OCI-LY1 (cell line): ENCODE data around the gene VPS35L.
"Not testable (repeated sequence)": the region's sequence is repeated elsewhere in the genome, so short reads cannot be mapped to it uniquely, and the experiment has no call there.

Experiments used
- H2AFZ ChIP-seq: fragments of 200-600 bp; sonication (generic), shearing (Covaris generic); 2 replicates; pipeline ENCODE4 v1.6.0; 2014; ENCODE audit warnings: antibody characterized with exemption, mild to moderate bottlenecking, low read length
- H3F3A ChIP-seq: fragments of 200-600 bp; sonication (generic), shearing (Covaris generic); 2 replicates; pipeline ENCODE4 v1.6.0; 2014; ENCODE audit warnings: mild to moderate bottlenecking, antibody characterized with exemption, low read length, moderate library complexity; ENCODE audit not compliant: insufficient read depth
- H3K27ac ChIP-seq: fragments of 200-600 bp; sonication (generic); 2 replicates; pipeline ENCODE4 v1.5.1; 2014; ENCODE audit warnings: low read length, mixed run types, mild to moderate bottlenecking, low read depth; ENCODE audit not compliant: poor library complexity, severe bottlenecking
- H3K27me3 ChIP-seq: fragments of 200-600 bp; sonication (generic); 2 replicates; pipeline ENCODE4 v1.6.0; 2014; ENCODE audit warnings: antibody characterized with exemption, mild to moderate bottlenecking, low read length, moderate library complexity; ENCODE audit not compliant: insufficient read depth
- H3K36me3 ChIP-seq: fragments of 200-600 bp; sonication (generic); 2 replicates; pipeline ENCODE4 v1.6.1; 2014; ENCODE audit warnings: mild to moderate bottlenecking, antibody characterized with exemption, low read length, moderate library complexity, mixed read lengths; ENCODE audit not compliant: insufficient read depth
- H3K4me1 ChIP-seq: fragments of 200-600 bp; sonication (generic); 2 replicates; pipeline ENCODE4 v1.5.1; 2014; ENCODE audit warnings: mild to moderate bottlenecking, low read length, moderate library complexity; ENCODE audit not compliant: insufficient read depth, severe bottlenecking
- H3K4me2 ChIP-seq: fragments of 200-600 bp; sonication (generic), shearing (Covaris generic); 2 replicates; pipeline ENCODE4 v1.6.1; 2014; ENCODE audit warnings: low read length
- H3K4me3 ChIP-seq: fragments of 200-600 bp; sonication (generic); 2 replicates; pipeline ENCODE4 v1.5.1; 2014; ENCODE audit warnings: low read length, low read depth, mild to moderate bottlenecking, mixed read lengths; ENCODE audit not compliant: poor library complexity, severe bottlenecking
- H3K79me2 ChIP-seq: fragments of 200-600 bp; shearing (Covaris generic); 2 replicates; pipeline ENCODE4 v1.6.1; 2016; ENCODE audit warnings: mixed run types, low read length, mixed read lengths; ENCODE audit not compliant: insufficient read depth
- H3K9ac ChIP-seq: fragments of 200-600 bp; sonication (generic), shearing (Covaris generic); 2 replicates; pipeline ENCODE4 v1.6.1; 2014; ENCODE audit warnings: mild to moderate bottlenecking, low read length, mixed read lengths
- H3K9me2 ChIP-seq: fragments of 200-600 bp; sonication (generic), shearing (Covaris generic); 2 replicates; pipeline ENCODE4 v1.6.1; 2014; ENCODE audit warnings: low read depth, mild to moderate bottlenecking, low read length, mixed read lengths
- H3K9me3 ChIP-seq: fragments of 200-600 bp; shearing (Covaris generic); 2 replicates; pipeline ENCODE4 v1.6.1; 2014; ENCODE audit warnings: low read length, mixed read lengths
- H4K20me1 ChIP-seq: fragments of 200-600 bp; sonication (generic), shearing (Covaris generic); 2 replicates; pipeline ENCODE4 v1.6.0; 2016; ENCODE audit warnings: mild to moderate bottlenecking, low read length; ENCODE audit not compliant: insufficient read depth
- EZH2 ChIP-seq: fragments of 200-600 bp; sonication (generic), shearing (Covaris generic); IDR thresholded peaks from 2 replicates; pipeline ENCODE4 v1.8.0; 2017; ENCODE audit warnings: borderline replicate concordance, mixed run types, mild to moderate bottlenecking, antibody characterized with exemption, low read length, moderate library complexity, mixed read lengths
- TF ChIP-seq, protein P1 (sequence below): fragments of 200-600 bp; sonication (generic), shearing (Covaris generic); IDR thresholded peaks from 2 replicates; pipeline ENCODE4 v1.5.1; 2017; ENCODE audit warnings: mild to moderate bottlenecking, antibody characterized with exemption, low read length, moderate library complexity, mixed read lengths

The VPS35L gene

DNA sequence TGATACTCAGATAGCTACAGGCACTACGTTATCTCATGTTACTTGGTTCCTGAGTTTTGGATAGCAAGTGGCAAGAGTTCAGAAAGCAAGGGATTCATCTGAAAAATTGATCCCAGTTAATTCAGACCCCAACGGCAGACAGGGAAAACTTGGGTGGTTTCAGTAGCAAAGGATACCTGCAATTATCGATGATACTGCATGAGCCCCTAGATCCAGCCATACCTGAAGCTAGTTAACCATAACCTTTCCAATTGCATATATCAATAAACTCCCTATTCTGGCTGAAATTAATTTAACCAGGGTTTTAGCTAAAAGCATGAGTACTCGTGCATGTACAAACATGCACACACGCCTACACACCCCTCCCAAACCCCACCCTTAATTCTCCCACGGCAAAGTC lies 158.2 kb downstream of the VPS35L start:
- Histone ChIP-seq H3F3A (no peaks in the 10 kb centered on the region), H4K20me1 (no peaks in the 10 kb centered on the region), H3K9ac (no peak overlapping the region), H3K36me3 (peaks cover 43% of the 10 kb centered on the region), H3K27ac (no peak overlapping the region), H3K79me2 (peaks cover 17% of the 10 kb centered on the region), H3K4me3 (no peak overlapping the region), H3K4me1 (peaks cover 15% of the 10 kb centered on the region), H3K9me3 (no peaks in the 10 kb centered on the region), H3K27me3 (no peaks in the 10 kb centered on the region), H3K4me2 (no peak overlapping the region), H3K9me2 (no peaks in the 10 kb centered on the region), H2AFZ (no peak overlapping the region)
- TF ChIP-seq EZH2, result no peak
- TF ChIP-seq, protein P1, sequence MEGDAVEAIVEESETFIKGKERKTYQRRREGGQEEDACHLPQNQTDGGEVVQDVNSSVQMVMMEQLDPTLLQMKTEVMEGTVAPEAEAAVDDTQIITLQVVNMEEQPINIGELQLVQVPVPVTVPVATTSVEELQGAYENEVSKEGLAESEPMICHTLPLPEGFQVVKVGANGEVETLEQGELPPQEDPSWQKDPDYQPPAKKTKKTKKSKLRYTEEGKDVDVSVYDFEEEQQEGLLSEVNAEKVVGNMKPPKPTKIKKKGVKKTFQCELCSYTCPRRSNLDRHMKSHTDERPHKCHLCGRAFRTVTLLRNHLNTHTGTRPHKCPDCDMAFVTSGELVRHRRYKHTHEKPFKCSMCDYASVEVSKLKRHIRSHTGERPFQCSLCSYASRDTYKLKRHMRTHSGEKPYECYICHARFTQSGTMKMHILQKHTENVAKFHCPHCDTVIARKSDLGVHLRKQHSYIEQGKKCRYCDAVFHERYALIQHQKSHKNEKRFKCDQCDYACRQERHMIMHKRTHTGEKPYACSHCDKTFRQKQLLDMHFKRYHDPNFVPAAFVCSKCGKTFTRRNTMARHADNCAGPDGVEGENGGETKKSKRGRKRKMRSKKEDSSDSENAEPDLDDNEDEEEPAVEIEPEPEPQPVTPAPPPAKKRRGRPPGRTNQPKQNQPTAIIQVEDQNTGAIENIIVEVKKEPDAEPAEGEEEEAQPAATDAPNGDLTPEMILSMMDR, result no peak

- H3K79me2 ChIP-seq, result peaks cover 17% of the 10 kb centered on the region
- TF ChIP-seq, protein P1, result no peak
- no peak for TF ChIP-seq EZH2
- no peak overlapping the region for H2AFZ ChIP-seq
- no peaks in the 10 kb centered on the region for H3F3A ChIP-seq
- no peak overlapping the region for H3K4me3 ChIP-seq
- peaks cover 21% of the 10 kb centered on the region for H3K4me1 ChIP-seq
- no peaks in the 10 kb centered on the region for H3K9me3 ChIP-seq
- H3K9me2 ChIP-seq, result no peaks in the 10 kb centered on the region
- H4K20me1 ChIP-seq, result no peaks in the 10 kb centered on the region
- H3K27me3 ChIP-seq, result no peaks in the 10 kb centered on the region
- no peak overlapping the region for H3K9ac ChIP-seq
- H3K27ac ChIP-seq, result no peak overlapping the region
- H3K36me3 ChIP-seq, result peaks cover 33% of the 10 kb centered on the region; the same call in 1 of the 2 replicates
- no peak overlapping the region for H3K4me2 ChIP-seq
These were observed 160.1 kb downstream of the VPS35L start for GRCh38 chr16:19715566-19715965.

- Histone ChIP-seq H3K9me3 (no peaks in the 10 kb centered on the region), H3K4me1 (peaks cover 21% of the 10 kb centered on the region), H4K20me1 (no peaks in the 10 kb centered on the region), H3K9me2 (no peaks in the 10 kb centered on the region), H3F3A (no peaks in the 10 kb centered on the region), H2AFZ (no peak overlapping the region), H3K9ac (no peak overlapping the region; the same call in 1 of the 2 replicates), H3K4me2 (peak overlapping the region; percentile 66), H3K4me3 (peak overlapping the region; percentile 77), H3K27ac (no peak overlapping the region), H3K79me2 (peaks cover 17% of the 10 kb centered on the region), H3K27me3 (no peaks in the 10 kb centered on the region), H3K36me3 (peaks cover 27% of the 10 kb centered on the region; the same call in 1 of the 2 replicates)
- TF ChIP-seq, protein P1, result no peak
- no peak for TF ChIP-seq EZH2
These were observed 160.7 kb downstream of the VPS35L start for GRCh38 chr16:19716183-19716582.

GRCh38 chr16:19716728-19717127 lies 161.2 kb downstream of the VPS35L start:
- H3K27ac ChIP-seq, result not testable (repeated sequence)

More at GRCh38 chr16:19716728-19717127, 161.2 kb downstream of the VPS35L start:
- H3K36me3 ChIP-seq, result peaks cover 24% of the 10 kb centered on the region; the same call in 1 of the 2 replicates
- not testable (repeated sequence) for H4K20me1 ChIP-seq, H3K9me3 ChIP-seq, H3F3A ChIP-seq, H2AFZ ChIP-seq, H3K27me3 ChIP-seq, H3K9me2 ChIP-seq
- peak overlapping the region; percentile 77 for H3K4me3 ChIP-seq
- H3K4me2 ChIP-seq, result peak overlapping the region; percentile 66
- peaks cover 21% of the 10 kb centered on the region for H3K4me1 ChIP-seq
- peak overlapping the region; percentile 88; the same call in 1 of the 2 replicates for H3K9ac ChIP-seq
- peaks cover 17% of the 10 kb centered on the region for H3K79me2 ChIP-seq
